Left renal pelvis (tissue), 4 donors: ENCODE data around the gene FIBP. TPM values are rescaled to one million over a fixed set of nuclear protein-coding genes. Genes with fewer than 3 reads are reported as not detected.

Experiments
- DNase-seq, 4 donors: peaks; one replicate each; pipeline ENCODE4 v3.0.0-alpha.2; 2013; ENCODE audit warnings: low read depth in 4 of 4, low spot score in 3 of 4
- polyA plus RNA-seq, 4 donors: library from polyadenylated mRNA; unstranded; fragments of 120-200 nt; gene quantifications; one replicate each; pipeline ENCODE4 v1.2.1, GENCODE V29; 2013; ENCODE audit not compliant: insufficient read length in 4 of 4

FIBP gene
- polyA plus RNA-seq, 4 donors = 65.4 to 95.5 (median 90.1) TPM

GRCh38 chr11:65891219-65892136 lies 3.2 kb upstream of the FIBP start:
- DNase-seq = no peak

DNA sequence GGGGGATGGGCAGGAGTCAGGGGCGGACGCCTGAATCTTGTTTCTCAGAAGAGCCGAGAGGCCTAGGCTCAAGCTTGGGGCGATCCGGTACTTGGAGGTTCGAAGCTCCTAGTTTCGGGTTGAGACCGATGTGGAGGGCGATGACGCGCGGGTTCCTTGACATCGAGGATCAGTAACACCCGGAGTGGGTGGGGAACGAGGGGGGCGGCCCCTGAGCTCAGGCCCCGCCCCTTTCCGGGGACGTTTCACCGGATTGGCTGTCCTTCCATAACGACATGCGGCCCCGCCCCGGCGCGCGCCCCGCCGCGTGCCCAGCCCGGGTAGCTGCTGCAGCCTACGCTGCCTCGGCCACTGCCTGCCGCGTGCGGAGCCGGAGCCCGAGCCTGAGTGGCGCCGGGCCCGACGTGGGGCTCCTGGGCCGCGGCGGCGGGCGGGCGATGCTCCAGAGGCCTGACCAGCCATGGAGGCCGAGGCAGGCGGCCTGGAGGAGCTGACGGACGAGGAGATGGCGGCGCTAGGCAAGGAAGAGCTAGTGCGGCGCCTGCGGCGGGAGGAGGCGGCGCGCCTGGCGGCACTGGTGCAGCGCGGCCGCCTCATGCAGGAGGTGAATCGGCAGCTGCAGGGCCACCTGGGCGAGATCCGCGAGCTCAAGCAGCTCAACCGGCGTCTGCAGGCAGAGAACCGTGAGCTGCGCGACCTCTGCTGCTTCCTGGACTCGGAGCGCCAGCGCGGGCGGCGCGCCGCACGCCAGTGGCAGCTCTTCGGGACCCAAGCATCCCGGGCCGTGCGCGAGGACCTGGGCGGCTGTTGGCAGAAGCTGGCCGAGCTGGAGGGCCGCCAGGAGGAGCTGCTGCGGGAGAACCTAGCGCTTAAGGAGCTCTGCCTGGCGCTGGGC lies 2.3 kb upstream of the FIBP start, which contains the start of gene CCDC85B:
Gene CCDC85B (plus strand): TSS at position 350 of the 895 bp plus-strand sequence. CDS start 111 bp downstream, at position 461.
- peak; percentile 85 to 92 (median 92) for DNase-seq

GRCh38 chr11:65887723-65888162 lies 528 bp downstream of the FIBP start:
- DNase-seq = no peak

DNA sequence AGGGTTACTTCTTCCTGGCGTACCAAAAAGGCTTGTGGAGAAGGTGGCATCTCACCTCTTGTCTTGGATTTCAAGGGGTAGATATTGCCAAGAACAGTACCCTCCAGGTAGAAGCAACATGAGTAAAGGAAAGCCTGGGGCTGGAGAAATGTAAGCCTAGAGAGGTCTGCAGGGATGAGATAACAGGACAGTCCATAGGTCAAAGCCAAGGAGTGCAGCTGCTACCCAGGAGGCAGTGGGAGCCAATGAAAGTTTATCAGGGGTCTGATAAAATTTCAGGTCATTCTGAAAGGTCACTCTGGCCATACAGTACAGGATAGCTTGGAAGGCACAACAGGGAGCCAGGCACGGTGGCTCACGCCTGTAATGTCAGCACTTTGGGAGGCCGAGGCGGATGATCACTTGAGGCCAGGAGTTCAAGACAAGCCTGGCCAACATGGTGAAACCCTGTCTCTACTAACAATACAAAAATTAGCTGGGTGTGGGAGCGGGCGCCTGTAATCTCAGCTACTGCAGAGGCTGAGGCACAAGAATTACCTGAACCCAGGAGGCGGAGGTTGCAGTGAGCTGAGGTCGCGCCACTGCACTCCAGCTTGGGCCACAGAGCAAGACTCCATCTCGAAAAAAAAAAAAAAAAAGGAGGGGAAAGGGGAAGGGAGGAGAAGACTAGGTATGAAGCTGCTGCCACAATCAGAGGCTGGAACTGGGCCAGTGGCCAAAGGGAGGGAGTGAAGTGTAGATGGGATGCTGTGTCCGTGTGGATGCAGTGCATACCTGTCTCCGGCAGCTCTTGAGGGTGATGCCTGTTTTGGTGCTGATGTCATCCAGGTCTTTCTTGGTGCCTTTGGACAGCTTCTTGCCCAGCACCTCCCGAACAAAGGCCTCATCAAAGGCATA lies 1.2 kb downstream of the FIBP start:
- DNase-seq = no peak

DNA sequence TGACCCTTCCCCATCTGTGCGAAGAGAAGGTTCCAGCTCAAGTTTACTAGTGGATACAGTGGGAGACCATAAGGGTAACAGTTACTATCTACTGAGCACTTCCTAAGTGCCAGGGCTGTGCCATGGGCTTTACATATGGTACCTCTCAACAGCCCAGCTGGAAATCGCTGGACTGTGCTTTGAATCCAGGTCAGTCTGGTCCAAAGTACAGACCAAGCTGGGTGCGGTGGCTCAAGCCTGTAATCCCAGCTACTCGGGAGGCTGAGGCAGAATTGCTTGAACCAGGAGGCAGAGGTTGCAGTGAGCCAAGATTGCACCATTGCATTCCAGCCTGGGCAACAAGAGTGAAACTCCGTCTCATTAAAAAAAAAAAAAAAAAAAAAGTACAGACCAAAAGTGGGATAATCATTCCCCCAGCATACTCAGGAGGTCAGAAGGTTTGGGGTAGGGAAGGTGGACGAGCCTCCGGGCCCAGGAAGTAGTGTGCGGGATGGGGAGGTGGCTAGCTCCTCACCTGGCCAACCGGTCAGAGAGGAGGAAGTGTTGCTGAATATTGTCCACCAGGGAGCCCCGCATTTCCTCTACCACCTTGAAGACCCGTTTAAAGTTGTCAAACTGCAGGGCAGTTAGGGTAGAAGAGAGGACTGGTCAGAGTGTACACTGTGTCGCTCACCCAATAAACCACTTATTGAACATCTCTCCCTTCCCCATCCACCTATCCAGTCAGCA lies 2.3 kb downstream of the FIBP start:
- no peak for DNase-seq

DNA sequence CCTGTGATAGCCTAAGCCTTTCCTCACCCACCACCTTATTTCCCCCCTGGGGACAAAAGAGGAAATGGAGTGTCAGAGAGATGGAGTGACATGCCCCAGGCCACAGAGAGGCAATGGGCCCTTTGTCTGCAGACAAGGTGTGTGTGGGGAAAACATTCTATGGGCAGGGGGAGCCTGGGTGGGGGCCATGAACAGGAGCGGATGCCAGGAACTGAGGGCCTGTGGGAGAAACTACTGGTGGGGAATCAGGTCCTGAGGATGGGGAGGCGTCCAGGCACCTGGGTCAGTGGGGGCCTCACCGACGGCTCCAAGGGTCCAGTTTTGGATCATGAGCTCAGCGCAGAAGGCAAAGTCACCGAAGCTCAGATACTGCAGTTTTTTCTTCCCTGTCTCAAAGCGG lies 3.0 kb downstream of the FIBP start:
- no peak for DNase-seq

- DNase-seq = no peak
These were observed 3.6 kb downstream of the FIBP start for GRCh38 chr11:65884716-65885092.

DNA sequence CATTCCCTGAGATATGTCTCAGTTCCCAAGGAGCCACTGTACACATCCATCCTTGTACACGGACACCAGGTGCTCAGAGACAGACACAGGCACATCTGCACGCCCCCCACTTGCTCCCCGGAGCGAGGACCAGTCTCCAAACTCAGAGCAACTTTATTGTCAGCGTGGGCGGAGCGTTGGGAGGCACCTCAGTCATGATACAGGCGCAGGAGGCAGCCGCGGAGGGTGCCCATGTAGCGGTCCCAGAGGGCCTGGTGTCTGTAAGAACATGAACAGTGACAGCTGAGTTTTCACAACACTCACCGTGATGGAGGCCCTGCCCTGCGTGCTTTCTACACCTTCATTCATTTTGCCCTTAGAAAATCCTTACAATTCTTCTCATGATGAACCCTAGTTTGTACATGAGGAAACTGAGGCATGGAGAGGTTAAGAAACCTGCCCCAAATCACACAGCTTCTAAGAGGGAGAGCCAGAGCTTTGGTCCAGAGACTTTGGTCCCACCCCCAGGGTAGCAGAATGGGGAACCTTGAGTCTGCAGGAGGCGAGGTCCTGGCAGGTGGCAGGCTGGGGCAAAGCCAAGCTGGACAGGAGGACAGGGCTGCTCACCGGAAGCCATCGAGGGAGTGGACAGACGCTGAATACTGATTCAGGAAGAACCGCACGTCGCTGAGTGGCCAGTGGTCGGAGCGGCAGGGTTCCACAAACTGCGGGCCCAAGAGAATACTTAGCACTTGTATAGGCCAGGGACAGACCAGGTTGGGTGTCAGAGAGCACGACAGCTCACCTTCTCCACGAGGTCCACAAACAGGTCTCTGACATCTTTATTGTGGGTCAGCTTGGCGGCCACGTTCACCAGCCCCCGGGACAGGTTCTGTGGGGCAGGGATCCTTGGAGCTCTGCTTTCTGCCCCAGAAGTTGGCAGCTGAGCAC lies 4.2 kb downstream of the FIBP start:
- DNase-seq = no peak

DNA sequence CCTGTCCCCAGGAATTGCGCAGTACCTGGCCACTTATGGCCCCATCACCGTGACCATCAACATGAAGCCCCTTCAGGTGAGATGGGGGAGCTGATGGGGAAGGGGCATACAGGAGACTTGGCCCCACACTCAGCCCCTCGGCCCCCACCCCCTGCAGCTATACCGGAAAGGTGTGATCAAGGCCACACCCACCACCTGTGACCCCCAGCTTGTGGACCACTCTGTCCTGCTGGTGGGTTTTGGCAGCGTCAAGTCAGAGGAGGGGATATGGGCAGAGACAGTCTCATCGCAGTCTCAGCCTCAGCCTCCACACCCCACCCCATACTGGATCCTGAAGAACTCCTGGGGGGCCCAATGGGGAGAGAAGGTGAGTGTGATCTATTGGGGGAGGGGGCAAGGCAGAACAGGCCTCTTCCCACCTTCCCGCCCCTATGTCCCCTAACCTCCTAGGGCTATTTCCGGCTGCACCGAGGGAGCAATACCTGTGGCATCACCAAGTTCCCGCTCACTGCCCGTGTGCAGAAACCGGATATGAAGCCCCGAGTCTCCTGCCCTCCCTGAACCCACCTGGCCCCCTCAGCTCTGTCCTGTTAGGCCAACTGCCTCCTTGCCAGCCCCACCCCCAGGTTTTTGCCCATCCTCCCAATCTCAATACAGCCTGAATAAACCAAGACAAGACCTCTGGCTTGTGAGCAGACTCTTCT lies 5.1 kb downstream of the FIBP start:
- no peak for DNase-seq

GRCh38 chr11:65882120-65883057 lies 5.9 kb downstream of the FIBP start:
- DNase-seq = no peak

DNA sequence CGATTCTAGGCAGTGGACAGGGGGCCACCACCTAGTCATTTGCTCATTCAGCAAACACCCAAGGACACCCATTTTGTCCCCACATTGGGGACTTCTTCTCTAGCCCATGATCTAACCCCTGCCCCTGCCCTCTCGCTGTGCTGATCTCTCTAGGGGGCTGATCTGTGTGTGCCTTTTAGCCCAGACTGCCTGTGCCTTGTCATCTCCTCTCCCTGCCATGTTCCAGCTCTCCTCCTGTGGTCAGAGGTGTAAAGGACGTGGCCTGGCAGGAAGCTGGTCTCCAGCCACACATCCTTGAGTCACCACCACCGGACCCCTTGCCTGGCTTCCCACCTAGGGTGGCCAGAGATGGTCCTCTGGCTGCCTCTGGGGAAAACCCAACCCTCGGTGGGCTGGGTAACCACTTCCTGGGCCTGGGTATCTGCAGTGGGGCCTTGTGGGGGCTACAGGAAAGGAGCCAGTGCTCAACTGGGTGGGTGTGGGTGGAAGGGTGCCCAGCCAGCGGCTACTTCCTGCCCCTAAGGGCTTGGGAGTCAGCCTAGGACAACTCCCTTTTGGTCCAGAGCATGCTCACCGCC lies 7.3 kb downstream of the FIBP start:
- DNase-seq = no peak

- DNase-seq = no peak
These were observed 8.2 kb downstream of the FIBP start for GRCh38 chr11:65880027-65880426.

- DNase-seq = no peak
These were observed 8.7 kb downstream of the FIBP start, which contains the start of gene CTSW for GRCh38 chr11:65879617-65880016. CTSW (plus strand) TSS chr11:65879837; CDS start chr11:65879855, 18 bp downstream.

- DNase-seq = peak in 3 of 4 donors; percentile 79 to 86 (median 80)
These were observed 14.7 kb downstream of the FIBP start for GRCh38 chr11:65873318-65874156.

DNA sequence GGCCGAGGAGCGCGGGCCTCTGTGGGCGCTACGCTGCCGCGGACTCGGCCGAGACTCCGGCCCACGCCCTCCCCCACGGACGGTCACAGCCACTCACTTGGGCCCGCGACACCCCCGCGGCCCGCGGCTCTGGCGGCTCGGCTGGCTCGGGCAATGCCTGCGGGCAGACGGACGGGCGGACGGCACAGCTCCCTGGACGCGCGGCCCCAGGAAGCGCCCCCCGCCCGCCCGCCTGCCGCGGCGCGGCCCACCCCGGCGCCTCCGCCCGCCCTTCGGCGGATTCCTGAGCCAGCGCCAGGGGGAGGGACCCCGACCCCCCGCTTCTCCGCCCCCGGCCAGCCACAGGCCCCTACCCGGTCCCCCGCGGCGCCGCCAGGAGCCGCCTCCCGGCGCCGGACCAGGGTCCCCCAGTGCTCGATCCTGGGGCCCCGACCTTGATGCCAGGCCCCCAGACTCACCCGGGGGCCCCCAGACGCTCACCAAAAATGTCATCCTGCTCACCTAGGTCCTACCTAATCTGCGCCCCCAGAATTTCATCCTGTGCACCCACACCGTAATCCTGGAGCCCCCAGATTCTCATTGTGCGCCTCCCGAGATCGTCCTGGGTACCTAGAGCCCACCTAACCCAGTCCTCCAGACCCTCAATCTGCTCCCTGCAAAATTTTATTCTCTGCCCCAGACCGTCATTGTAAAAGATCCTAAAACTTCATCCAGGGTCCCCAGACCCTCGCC lies 15.5 kb downstream of the FIBP start, which contains the start of gene EFEMP2:
Gene EFEMP2 (minus strand): TSS at position 215 of the 732 bp plus-strand sequence. CDS start 446 bp downstream, outside the sequence.
- DNase-seq = no peak
